Gastroesophageal sphincter (tissue), 4 donors: ENCODE data around the gene CACNB4. TPM values are rescaled to one million over a fixed set of nuclear protein-coding genes. Genes with fewer than 3 reads are reported as not detected.
"Not testable (repeated sequence)": the region's sequence is repeated elsewhere in the genome, so short reads cannot be mapped to it uniquely, and the experiment has no call there.

Experiments
- ATAC-seq: fragments of 150-250 bp; one replicate; pipeline ENCODE4 v1.9.1; 2016; ENCODE audit warnings: mild to moderate bottlenecking, moderate library complexity
- H3K27ac ChIP-seq, 4 donors: fragments of 200-600 bp; sonication (generic) in 3 of 4; 1 replicate in 3 of 4; 2 replicates in 1 of 4; pipeline ENCODE4 v1.5.1; 2016 to 2019
- H3K27me3 ChIP-seq: fragments of 200-600 bp; sonication (generic); one replicate; pipeline ENCODE4 v1.5.1; 2019
- H3K36me3 ChIP-seq, 2 donors: fragments of 200-600 bp; sonication (generic); one replicate each; pipeline ENCODE4 v1.5.1; 2019; ENCODE audit warnings: control low read depth in 1 of 2
- H3K4me1 ChIP-seq, 3 donors: fragments of 200-600 bp; sonication (generic); 1 replicate in 2 of 3; 2 replicates in 1 of 3; pipeline ENCODE4 v1.5.1; 2016 to 2019; ENCODE audit warnings: control low read depth in 2 of 3
- H3K4me3 ChIP-seq, 2 donors: fragments of 200-600 bp; sonication (generic); one replicate each; pipeline ENCODE4 v1.5.1; 2019; ENCODE audit warnings: mild to moderate bottlenecking in 1 of 2, moderate library complexity in 1 of 2
- H3K9me3 ChIP-seq, 3 donors: fragments of 200-600 bp; sonication (generic); one replicate each; pipeline ENCODE4 v1.5.1; 2017 to 2019; ENCODE audit warnings: control low read depth in 2 of 3
- EP300 ChIP-seq: sonication (generic); formaldehyde crosslinking; IDR thresholded peaks from one replicate; pipeline ENCODE4 v1.6.1; 2017; ENCODE audit warnings: antibody characterized with exemption, mild to moderate bottlenecking
- POLR2A ChIP-seq, 2 donors: fragments of 450-650 bp; IDR thresholded peaks; one replicate each; pipeline ENCODE4 v1.6.1; 2017; ENCODE audit warnings: antibody characterized with exemption in 2 of 2, mild to moderate bottlenecking in 2 of 2, moderate library complexity in 1 of 2
- POLR2AphosphoS5 ChIP-seq: sonication (generic); formaldehyde crosslinking; IDR thresholded peaks from one replicate; pipeline ENCODE4 v1.6.1; 2017; ENCODE audit warnings: antibody characterized with exemption
- WGBS, 2 donors: methylation state at CpG; one replicate each; pipeline ENCODE4 v1.1.5; 2018; ENCODE audit warnings: low coverage in 1 of 2; 5-methylcytosine and 5-hydroxymethylcytosine counted together
- total RNA-seq, 4 donors: library from RNA; depleted of rRNA; stranded (reverse); fragments of >200 nt; gene quantifications; one replicate each; pipeline ENCODE4 v1.1.0, GENCODE V29; 2016
- TF ChIP-seq, protein P1 (sequence below), 4 experiments: fragments of 200-600 bp in 2 of 4; fragments of 450-650 bp in 2 of 4; sonication (generic) in 1 of 4; IDR thresholded peaks; one replicate each; pipeline ENCODE4 v1.5.1; 2017 to 2019; ENCODE audit warnings: antibody characterized with exemption in 4 of 4, mild to moderate bottlenecking in 2 of 4, moderate library complexity in 2 of 4

The CACNB4 gene
- total RNA-seq, 4 donors from 2014 or later = 1.4 to 5.4 (median 1.9) TPM

DNA sequence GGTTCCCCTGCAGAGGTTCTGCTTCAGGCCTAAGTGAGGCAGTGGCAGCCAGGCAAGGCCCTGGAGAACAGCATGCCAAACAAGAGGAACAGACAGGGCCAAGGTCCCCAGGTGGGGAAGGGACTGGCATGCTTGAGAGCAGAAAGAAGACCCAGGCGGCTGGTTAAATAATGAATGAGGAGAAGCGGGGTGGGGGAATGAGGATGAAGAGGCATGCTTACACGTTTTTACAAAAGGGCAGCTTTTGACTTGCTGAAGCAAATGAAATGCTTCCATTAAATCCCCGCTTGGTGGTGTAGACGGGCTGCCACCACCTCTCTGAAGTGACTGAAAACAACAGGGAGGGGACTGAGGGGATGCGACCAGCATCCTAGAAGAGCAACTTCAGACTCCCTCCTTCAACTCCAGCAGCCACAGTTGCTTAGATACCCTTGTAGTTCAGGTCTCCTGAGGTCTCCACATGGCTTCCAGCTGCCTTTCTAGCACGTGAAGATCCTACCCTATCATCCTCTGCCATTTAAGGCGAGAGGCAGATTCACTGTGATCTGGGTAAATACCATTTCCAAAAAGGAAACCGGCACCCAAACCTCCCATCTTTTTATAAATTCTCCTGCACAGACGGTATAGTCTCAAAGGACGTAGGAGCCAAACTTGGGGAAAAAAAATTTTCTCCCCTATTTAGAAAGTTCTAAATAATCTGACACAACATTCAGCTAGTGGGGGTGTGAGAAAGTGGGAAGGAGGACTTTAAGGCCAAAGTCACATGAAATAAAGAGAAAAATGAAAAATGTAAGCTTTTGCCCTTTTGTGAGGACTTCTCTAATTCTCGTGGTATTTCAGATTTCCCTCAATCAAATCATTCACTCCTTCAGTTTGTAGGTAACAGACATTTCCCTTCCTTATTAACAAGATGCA is 65.6 kb downstream of the CACNB4 start:
- H3K27me3 ChIP-seq = no peaks in the 10 kb centered on the region
- no peaks in the 10 kb centered on the region for H3K36me3 ChIP-seq
- no peak overlapping the region for H3K27ac ChIP-seq
- TF ChIP-seq EP300 (no peak), POLR2AphosphoS5 (no peak), POLR2A (IDR thresholded peaks at IDR 0.05) (no peak)
- TF ChIP-seq, protein P1, sequence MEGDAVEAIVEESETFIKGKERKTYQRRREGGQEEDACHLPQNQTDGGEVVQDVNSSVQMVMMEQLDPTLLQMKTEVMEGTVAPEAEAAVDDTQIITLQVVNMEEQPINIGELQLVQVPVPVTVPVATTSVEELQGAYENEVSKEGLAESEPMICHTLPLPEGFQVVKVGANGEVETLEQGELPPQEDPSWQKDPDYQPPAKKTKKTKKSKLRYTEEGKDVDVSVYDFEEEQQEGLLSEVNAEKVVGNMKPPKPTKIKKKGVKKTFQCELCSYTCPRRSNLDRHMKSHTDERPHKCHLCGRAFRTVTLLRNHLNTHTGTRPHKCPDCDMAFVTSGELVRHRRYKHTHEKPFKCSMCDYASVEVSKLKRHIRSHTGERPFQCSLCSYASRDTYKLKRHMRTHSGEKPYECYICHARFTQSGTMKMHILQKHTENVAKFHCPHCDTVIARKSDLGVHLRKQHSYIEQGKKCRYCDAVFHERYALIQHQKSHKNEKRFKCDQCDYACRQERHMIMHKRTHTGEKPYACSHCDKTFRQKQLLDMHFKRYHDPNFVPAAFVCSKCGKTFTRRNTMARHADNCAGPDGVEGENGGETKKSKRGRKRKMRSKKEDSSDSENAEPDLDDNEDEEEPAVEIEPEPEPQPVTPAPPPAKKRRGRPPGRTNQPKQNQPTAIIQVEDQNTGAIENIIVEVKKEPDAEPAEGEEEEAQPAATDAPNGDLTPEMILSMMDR (IDR thresholded peaks at IDR 0.05) = no peak
- H3K4me3 ChIP-seq = no peak overlapping the region
- 81 to 83% methylated on average over 10 to 12 of the region's 12 CpGs for WGBS, 2 donors
- peaks cover 0 to 17% (median 6%) of the 10 kb centered on the region in 3 donors for H3K4me1 ChIP-seq
- ATAC-seq = no peak
- no peaks in the 10 kb centered on the region for H3K9me3 ChIP-seq

DNA sequence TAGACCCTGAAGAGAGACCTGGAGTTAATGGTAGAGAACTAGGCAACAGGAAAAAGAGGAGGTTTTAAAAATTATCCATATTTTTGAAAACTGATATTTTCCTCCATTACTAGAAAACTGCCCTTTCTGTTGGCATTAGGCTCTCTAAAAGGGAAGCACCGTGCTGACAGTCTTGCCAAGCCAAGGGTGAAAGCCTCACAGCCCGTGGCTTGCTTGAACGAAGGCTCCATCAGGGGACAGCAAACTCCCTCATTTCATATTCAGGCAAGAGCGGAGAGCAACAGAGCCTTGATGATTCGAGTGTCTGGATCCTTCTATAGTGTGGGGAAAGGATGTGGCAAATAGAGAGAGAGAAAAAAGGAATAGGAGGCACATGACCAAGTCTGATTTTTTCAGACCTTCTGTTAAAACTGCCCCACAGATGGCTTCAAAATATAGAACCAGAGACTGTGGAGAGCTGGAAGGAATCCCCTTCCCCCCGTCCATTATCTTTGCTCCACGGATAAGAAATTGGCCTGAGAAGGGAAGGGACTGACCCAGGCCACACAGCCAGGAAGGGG is 67.0 kb downstream of the CACNB4 start:
- no peak for ATAC-seq
- Histone ChIP-seq H3K4me1 (peaks cover 0 to 3% (median 0%) of the 10 kb centered on the region in 3 donors), H3K9me3 (no peaks in the 10 kb centered on the region), H3K36me3 (no peaks in the 10 kb centered on the region), H3K27ac (no peak overlapping the region), H3K4me3 (no peak overlapping the region), H3K27me3 (no peaks in the 10 kb centered on the region)
- 62 to 85% methylated on average over 2 to 6 of the region's 7 CpGs for WGBS, 2 donors
- TF ChIP-seq EP300 (no peak), POLR2A (IDR thresholded peaks at IDR 0.05) (no peak), POLR2AphosphoS5 (no peak)
- TF ChIP-seq, protein P1 (IDR thresholded peaks at IDR 0.05) = no peak

DNA sequence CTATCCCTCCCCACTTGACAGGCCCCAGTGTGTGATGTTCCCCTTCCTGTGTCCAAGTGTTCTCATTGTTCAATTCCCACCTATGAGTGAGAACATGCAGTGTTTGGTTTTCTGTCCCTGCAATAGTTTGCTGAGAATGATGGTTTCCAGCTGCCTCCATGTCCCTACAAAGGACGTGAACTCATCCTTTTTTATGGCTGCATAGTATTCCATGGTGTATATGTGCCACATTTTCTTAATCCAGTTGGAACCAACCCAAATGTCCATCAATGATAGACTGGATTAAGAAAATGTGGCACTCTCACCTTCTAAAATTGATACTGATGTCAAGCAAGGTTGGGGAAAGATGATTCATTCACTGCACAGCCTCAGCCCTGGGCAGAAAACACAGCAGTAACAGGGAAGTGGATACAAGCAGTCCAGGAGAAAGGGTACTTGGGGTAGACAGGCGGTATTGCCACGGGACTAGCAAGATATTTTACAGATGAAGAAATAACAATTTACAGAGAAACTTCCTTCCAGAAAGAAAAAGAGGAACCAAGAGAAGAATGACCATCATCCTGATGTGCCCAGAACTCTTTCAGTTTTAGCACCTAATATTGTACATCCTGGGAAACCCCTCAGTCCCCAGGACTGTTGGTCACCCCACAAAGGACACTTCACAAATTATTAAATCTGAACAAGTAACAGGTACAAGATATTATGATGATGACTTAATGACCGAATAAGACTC is 68.1 kb downstream of the CACNB4 start:
- 75 to 100% methylated on average over 4 of the region's 4 CpGs for WGBS, 2 donors
- not testable (repeated sequence) for ATAC-seq

DNA sequence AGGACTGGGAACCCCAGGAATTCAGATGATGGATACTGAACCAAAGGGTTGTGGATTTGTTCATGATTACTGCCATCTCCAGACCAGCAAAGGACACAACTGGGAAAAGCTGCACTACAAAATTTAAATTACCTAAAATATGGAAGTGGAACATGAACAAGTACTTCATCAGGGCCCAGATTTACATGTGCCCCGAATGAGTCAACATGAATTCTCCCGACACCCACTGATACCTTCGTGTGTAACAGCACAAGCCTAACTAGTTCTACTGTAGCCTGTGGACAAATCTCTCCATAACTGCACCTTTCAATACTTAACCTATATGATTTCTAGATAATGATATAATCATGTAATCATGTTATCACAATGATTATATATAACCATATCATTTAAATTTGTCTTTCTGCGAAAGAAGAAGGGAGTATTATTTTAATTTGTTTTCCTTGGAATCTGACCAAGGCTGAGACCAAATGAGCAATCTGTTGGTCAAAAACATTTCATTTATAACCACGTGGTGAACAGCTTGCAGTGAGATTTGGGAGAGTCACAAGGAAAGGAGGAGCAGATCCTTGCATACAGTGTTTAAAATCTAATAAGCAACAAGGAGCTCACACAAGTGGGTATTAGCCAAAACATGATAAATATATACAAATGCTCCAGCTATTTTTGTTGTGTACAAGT is 70.5 kb downstream of the CACNB4 start:
- H3K27me3 ChIP-seq = no peaks in the 10 kb centered on the region
- H3K9me3 ChIP-seq = no peaks in the 10 kb centered on the region
- ATAC-seq = no peak
- TF ChIP-seq, protein P1 (IDR thresholded peaks at IDR 0.05) = no peak
- TF ChIP-seq POLR2A (IDR thresholded peaks at IDR 0.05) = no peak
- TF ChIP-seq EP300 = no peak
- TF ChIP-seq POLR2AphosphoS5 = no peak
- H3K4me3 ChIP-seq = no peak overlapping the region
- no peaks in the 10 kb centered on the region for H3K36me3 ChIP-seq
- H3K27ac ChIP-seq = no peak overlapping the region
- 54 to 72% methylated on average over 5 of the region's 5 CpGs for WGBS, 2 donors
- no peaks in the 10 kb centered on the region for H3K4me1 ChIP-seq

More for the DNA sequence above, 68.1 kb downstream of the CACNB4 start:
- not testable (repeated sequence) for H3K4me1 ChIP-seq, H3K9me3 ChIP-seq, H3K4me3 ChIP-seq, H3K36me3 ChIP-seq, H3K27ac ChIP-seq, H3K27me3 ChIP-seq
